DMS53 (cell line): Measurements from ENCODE around the gene ICOS.
"Not testable (repeated sequence)": the region's sequence is repeated elsewhere in the genome, so short reads cannot be mapped to it uniquely, and the experiment has no call there.

ENCODE experiments used
- DNase-seq: peaks from one replicate; lab custom pipeline; 2025; lab: John Stamatoyannopoulos, UW

Gene ICOS

GRCh38 chr2:203973676-203974075 lies 37.1 kb downstream of the ICOS start:
- no peak for DNase-seq

- no peak for DNase-seq
Observed at GRCh38 chr2:203975912-203976311, 39.3 kb downstream of the ICOS start.

GRCh38 chr2:203982276-203982675 lies 45.7 kb downstream of the ICOS start:
- no peak for DNase-seq

- DNase-seq = no peak
Observed at GRCh38 chr2:203983064-203983715, 46.6 kb downstream of the ICOS start.

GRCh38 chr2:203985978-203986377 lies 49.4 kb downstream of the ICOS start:
- not testable (repeated sequence) for DNase-seq

- DNase-seq = no peak
Observed at GRCh38 chr2:203987959-203988358, 51.4 kb downstream of the ICOS start.

- DNase-seq = no peak
Observed at GRCh38 chr2:203988500-203989260, 52.1 kb downstream of the ICOS start.

GRCh38 chr2:203989521-203989920 lies 53.0 kb downstream of the ICOS start:
- DNase-seq = no peak

- no peak for DNase-seq
Observed at GRCh38 chr2:203992509-203992908, 55.9 kb downstream of the ICOS start.

GRCh38 chr2:203993011-203993410 lies 56.4 kb downstream of the ICOS start:
- no peak for DNase-seq

- DNase-seq = no peak
Observed at GRCh38 chr2:203993560-203993959, 57.0 kb downstream of the ICOS start.

- DNase-seq = no peak
Observed at GRCh38 chr2:203994735-203995134, 58.2 kb downstream of the ICOS start.

- no peak for DNase-seq
Observed at GRCh38 chr2:203996692-203997091, 60.1 kb downstream of the ICOS start.

GRCh38 chr2:203997481-203997880 lies 60.9 kb downstream of the ICOS start:
- DNase-seq = no peak

GRCh38 chr2:203997980-203998809 lies 61.6 kb downstream of the ICOS start:
- no peak for DNase-seq

GRCh38 chr2:203999835-204000234 lies 63.3 kb downstream of the ICOS start:
- DNase-seq = no peak

- no peak for DNase-seq
Observed at GRCh38 chr2:204000446-204000845, 63.9 kb downstream of the ICOS start.

- DNase-seq = no peak
Observed at GRCh38 chr2:204003276-204003990, 66.9 kb downstream of the ICOS start.

- no peak for DNase-seq
Observed at GRCh38 chr2:204004912-204005311, 68.3 kb downstream of the ICOS start.

GRCh38 chr2:204005940-204006721 lies 69.6 kb downstream of the ICOS start:
- DNase-seq = no peak

GRCh38 chr2:204008352-204008751 lies 71.8 kb downstream of the ICOS start:
- no peak for DNase-seq
